ENCODE measurements around the gene RBM25.
A peak's percentile ranks its signal among the peaks of the same experiment; 100 is the strongest.

RBM25 gene

DNA sequence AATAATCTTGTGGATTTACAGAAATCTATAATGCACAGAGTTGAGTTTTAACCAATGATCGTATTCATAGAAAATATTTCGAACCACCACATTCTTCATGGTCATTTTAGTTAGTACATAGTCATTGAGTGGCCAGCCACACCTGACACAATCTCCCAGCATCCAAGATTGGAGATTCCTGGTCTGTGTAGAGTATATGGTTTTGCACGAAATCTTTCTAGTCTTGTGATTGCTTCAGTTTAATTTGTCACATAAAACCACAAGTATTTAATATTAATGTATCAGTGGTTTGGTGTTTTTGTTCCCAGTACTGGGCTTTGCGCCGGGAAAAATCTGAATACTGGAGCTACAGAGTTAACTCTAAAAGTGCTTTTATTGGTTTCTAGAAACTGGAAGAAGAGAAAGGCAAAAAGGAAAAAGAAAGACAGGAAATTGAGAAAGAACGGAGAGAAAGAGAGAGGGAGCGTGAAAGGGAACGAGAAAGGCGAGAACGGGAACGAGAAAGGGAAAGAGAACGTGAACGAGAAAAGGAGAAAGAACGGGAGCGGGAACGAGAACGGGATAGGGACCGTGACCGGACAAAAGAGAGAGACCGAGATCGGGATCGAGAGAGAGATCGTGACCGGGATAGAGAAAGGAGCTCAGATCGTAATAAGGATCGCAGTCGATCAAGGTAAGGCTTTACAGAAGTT, 44.6 kb downstream of the RBM25 start:
- no peak for DNase-seq (ENCODE audit: low spot score)

- no peak for DNase-seq (ENCODE audit: low spot score)
Observed at GRCh38 chr14:73105050-73105449, 46.7 kb downstream of the RBM25 start.

DNA sequence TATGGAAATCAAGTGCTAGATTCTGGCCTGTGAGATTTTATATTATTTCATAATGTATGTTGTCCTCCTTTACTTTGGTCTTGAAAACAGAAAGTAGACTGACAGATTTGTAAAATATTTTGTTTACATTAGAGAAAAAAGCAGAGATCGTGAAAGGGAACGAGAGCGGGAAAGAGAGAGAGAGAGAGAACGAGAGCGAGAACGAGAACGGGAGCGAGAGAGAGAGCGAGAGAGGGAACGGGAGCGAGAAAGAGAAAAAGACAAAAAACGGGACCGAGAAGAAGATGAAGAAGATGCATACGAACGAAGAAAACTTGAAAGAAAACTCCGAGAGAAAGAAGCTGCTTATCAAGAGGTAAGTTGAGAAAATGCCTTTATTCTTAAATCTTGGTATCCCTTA, 47.4 kb downstream of the RBM25 start:
- no peak for DNase-seq (ENCODE audit: low spot score)

GRCh38 chr14:73116079-73116665, 57.8 kb downstream of the RBM25 start:
- DNase-seq (ENCODE audit: low spot score), result no peak

DNA sequence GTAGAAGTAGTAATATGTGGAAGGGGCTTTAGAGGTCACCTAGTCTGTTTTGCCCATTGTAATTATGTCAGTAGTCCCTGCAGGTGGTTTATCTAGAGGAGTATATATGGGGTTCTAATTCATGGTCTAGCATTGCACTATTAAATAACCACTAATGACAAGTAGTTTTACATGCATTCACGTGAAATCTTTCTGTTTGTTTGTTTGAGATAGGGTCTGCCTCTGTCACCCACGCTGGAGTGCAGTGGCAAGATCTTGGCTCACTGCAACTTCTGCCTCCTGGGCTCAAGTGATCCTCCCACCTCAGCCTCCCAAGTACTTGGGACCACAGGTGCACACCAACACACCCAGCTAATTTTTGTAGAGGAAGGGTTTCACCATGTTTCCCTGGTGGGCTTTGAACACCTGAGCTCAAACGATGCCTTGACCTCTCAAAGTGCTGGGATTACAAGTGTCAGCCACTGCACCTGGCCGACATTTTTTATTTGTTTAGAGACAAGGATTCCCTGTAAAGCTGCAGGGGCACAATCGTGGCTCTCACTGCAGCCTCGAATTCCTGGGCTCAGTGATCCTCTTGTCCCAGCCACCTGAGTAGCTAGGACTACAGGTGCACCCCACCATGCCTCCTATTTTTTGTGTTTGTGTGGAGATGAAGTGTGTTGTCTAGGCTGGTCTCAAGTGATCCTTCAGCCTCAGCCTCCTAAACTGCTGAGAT, 66.0 kb downstream of the RBM25 start:
- no peak for DNase-seq (ENCODE audit: low spot score)

DNA sequence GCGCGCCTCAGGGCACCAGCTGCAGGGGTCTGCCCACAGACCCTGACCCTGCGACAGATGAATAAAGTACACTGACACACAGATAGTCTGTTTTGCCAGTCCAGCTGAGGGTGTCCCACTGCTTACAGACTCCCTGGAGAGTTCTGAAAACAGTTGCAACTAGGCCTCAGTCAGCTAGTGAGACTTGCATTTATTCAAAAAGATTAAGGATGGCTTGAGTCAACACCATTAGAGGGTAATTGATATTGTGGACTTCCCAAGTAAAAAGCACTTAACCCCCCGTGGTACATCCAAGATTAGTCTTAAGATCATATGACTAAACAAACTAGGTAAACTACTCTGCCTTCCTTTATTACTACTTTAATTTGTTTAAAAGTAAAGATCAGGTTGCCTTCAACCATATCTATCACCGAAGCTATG, 66.8 kb downstream of the RBM25 start:
- no peak for DNase-seq (ENCODE audit: low spot score)

DNA sequence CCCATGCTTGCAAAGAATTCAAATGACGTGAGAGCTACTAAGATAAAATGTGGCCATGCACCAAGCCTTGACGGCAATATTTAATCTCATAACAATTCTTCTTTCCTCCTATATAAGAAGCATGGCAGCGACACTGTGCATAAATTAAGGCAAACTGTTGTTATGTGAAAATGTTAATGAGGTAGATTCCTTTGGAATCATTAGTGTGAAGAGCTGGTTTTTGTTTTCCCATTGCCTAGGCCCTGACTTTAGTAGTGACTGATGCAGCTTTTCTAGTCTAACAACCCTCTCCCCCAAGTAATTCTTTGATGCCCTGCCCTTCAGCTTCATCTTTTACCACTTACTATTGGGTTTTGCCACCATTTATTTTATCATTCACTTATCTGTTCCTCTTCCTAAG, 67.4 kb downstream of the RBM25 start:
- DNase-seq (ENCODE audit: low spot score), result peak; percentile 17

DNA sequence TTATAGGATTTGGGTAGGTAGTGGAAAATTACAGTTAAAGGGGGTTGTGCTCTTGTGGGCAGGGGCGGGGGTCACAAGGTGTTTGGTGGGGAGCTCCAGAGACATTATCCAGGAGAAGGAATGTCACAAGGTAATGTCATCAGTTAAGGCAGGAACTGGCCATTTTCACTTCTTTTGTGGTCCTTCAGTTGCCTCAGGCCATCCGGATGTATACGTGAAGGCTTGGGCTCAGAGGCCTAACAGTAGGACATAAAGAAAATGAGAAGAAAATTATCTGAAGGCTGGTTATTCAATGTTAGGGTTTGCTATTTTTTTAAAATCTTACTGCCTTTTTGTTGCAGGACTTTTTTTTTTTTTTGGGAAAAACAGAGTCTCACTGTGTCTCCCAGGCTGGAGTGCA, 75.5 kb downstream of the RBM25 start:
- DNase-seq (ENCODE audit: low spot score), result no peak

DNA sequence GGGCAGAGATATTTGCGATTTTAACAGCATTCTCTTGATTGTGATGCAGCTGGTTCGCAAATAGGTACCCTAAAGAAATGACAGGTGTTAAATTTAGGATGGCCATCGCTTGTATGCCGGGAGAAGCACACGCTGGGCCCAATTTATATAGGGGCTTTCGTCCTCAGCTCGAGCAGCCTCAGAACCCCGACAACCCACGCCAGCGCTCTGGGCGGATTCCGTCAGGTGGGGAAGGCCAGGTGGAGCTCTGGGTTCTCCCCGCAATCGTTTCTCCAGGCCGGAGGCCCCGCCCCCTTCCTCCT, 77.7 kb downstream of the RBM25 start:
- DNase-seq (ENCODE audit: low spot score), result no peak

DNA sequence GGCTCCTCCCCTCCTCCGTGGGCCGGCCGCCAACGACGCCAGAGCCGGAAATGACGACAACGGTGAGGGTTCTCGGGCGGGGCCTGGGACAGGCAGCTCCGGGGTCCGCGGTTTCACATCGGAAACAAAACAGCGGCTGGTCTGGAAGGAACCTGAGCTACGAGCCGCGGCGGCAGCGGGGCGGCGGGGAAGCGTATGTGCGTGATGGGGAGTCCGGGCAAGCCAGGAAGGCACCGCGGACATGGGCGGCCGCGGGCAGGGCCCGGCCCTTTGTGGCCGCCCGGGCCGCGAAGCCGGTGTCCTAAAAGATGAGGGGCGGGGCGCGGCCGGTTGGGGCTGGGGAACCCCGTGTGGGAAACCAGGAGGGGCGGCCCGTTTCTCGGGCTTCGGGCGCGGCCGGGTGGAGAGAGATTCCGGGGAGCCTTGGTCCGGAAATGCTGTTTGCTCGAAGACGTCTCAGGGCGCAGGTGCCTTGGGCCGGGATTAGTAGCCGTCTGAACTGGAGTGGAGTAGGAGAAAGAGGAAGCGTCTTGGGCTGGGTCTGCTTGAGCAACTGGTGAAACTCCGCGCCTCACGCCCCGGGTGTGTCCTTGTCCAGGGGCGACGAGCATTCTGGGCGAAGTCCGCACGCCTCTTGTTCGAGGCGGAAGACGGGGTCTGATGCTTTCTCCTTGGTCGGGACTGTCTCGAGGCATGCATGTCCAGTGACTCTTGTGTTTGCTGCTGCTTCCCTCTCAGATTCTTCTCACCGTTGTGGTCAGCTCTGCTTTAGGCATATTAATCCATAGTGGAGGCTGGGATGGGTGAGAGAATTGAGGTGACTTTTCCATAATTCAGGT, 78.3 kb downstream of the RBM25 start, which contains the start of gene PSEN1:
Gene PSEN1, plus strand, starts transcription at position 121 of the 839 bp plus-strand sequence. CDS start 11,513 bp downstream, outside the sequence.
- peak; percentile 99 for DNase-seq (ENCODE audit: low spot score)

- no peak for DNase-seq (ENCODE audit: low spot score)
Observed at GRCh38 chr14:73140811-73141323, 82.5 kb downstream of the RBM25 start.

GRCh38 chr14:73142216-73142615, 83.9 kb downstream of the RBM25 start:
- DNase-seq (ENCODE audit: low spot score), result no peak

- DNase-seq (ENCODE audit: low spot score), result no peak
Observed at GRCh38 chr14:73143003-73143402, 84.7 kb downstream of the RBM25 start.

GRCh38 chr14:73143617-73144016, 85.3 kb downstream of the RBM25 start:
- DNase-seq (ENCODE audit: low spot score), result no peak

GRCh38 chr14:73145371-73145770, 87.0 kb downstream of the RBM25 start:
- DNase-seq (ENCODE audit: low spot score), result no peak

GRCh38 chr14:73146111-73146510, 87.8 kb downstream of the RBM25 start:
- DNase-seq (ENCODE audit: low spot score), result no peak

- no peak for DNase-seq (ENCODE audit: low spot score)
Observed at GRCh38 chr14:73149753-73150152, 91.4 kb downstream of the RBM25 start.

DNA sequence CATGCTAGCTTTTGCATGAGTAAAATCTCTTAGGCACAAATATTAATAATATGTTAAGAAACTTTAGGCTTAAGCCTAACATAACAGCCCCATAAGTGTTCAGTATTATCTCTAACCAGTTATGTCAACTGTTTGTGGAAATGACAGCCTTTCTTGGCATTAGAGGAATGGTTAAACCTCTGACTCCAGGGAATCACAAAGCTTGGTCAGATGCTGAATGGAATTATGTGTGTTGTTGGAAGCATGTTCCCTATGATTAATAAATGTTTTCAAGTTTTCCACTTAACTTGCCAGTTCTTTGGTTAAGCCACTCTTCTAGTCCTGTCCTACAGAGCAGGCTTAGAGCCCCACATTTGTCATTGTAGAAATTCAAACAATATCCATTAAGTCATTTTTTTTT, 94.9 kb downstream of the RBM25 start:
- DNase-seq (ENCODE audit: low spot score), result no peak

DNA sequence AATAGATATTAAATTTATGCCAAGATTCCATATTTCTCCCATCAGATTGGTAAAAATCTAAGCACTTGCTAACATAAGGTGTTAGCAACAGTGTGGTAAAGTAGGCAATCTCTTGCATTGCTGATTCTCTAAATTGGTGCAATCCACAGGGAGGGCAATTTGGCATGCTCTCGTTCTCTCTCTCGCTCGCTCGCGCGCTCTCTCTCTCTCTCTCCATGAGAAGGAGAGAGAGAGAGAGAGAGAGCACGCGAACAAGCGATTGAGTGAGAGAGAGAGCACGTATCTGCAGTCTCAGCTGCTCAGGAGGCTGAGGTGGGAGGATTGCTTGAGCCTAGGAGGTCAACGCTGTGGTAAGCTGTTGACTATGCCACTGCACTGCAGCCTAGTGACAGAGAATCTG, 103.9 kb downstream of the RBM25 start:
- no peak for DNase-seq (ENCODE audit: low spot score)

GRCh38 chr14:73166399-73166798, 108.1 kb downstream of the RBM25 start:
- no peak for DNase-seq (ENCODE audit: low spot score)

DNA sequence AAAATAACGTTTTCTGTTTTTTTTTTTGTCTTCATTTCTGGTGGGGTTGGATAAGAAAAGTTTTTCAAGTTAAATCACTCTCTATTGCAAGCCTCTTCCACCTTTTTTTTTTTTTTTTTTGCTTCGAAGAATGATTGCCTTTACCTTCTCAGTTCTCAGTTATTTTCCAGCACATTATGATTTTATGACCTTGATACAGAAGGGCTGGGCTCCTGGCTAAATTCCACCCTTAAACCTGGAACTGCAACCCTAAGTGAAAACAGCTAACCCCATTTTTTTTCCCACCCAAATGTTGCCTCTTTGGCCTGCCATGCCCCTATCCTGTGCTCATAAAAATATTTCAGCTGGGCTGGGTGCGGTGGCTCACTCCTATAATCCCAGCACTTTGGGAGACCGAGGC, 109.4 kb downstream of the RBM25 start:
- DNase-seq (ENCODE audit: low spot score), result no peak

- no peak for DNase-seq (ENCODE audit: low spot score)
Observed at GRCh38 chr14:73168274-73168673, 109.9 kb downstream of the RBM25 start.

Data from iPS-NIHi11 (cell line).